PC-3 (cell line): ENCODE measurements around the gene PES1. TPM values are rescaled to one million over a fixed set of nuclear protein-coding genes. Genes with fewer than 3 reads are reported as not detected.
A peak's percentile ranks its signal among the peaks of the same experiment; 100 is the strongest.

ENCODE experiments used
- ATAC-seq: fragments of 200-7000 bp; cut with Tn5 transposase; 2 replicates; pipeline ENCODE4 v1.9.1; 2020; ENCODE audit warnings: mild to moderate bottlenecking, moderate library complexity
- BruUV-seq: library from RNA; stranded (reverse); fragments of 400-500 nt; replicated peaks from 2 replicates; lab custom pipeline; 2021; lab: Mats Ljungman, UMichigan
- CTCF ChIA-PET: fragments of 300-600 bp; sonication (Branson Sonifier 250); formaldehyde crosslinking; loops from one replicate; lab custom pipeline; 2022; ENCODE audit warnings: antibody characterized with exemption; lab: Charles Lee
- POLR2A ChIA-PET: fragments of 300-600 bp; sonication (Branson Sonifier 250); formaldehyde crosslinking; loops from one replicate; lab custom pipeline; 2022; ENCODE audit warnings: antibody characterized with exemption; ENCODE audit not compliant: unreplicated experiment; lab: Charles Lee
- DNase-seq: peaks from one replicate; pipeline ENCODE4 v3.0.0-alpha.2; 2015
- H2AFZ ChIP-seq: fragments of 300-600 bp; sonication (generic); 2 replicates; pipeline ENCODE4 v1.6.0; 2016; ENCODE audit warnings: antibody characterized with exemption, low read length
- H3F3A ChIP-seq: fragments of 300-600 bp; sonication (generic); one replicate; pipeline ENCODE4 v1.6.0; 2017; ENCODE audit warnings: antibody characterized with exemption, low read length, control low read depth, mild to moderate bottlenecking; ENCODE audit not compliant: unreplicated experiment
- H3K27ac ChIP-seq: fragments of 300-600 bp; sonication (generic); 2 replicates; pipeline ENCODE4 v1.5.1; 2016; ENCODE audit warnings: mild to moderate bottlenecking, low read length
- H3K27me3 ChIP-seq: fragments of 300-600 bp; sonication (generic); 2 replicates; pipeline ENCODE4 v1.6.1; 2016; ENCODE audit warnings: low read length, mixed read lengths
- H3K36me3 ChIP-seq: fragments of 300-600 bp; sonication (generic); 2 replicates; pipeline ENCODE4 v1.6.1; 2016; ENCODE audit warnings: low read depth, mixed run types, low read length, mixed read lengths
- H3K4me1 ChIP-seq: fragments of 300-600 bp; sonication (generic); 2 replicates; pipeline ENCODE4 v1.5.1; 2016; ENCODE audit warnings: low read length; ENCODE audit not compliant: insufficient read depth
- H3K4me2 ChIP-seq: fragments of 300-600 bp; sonication (generic); 2 replicates; pipeline ENCODE4 v1.6.0; 2016; ENCODE audit warnings: low read length
- H3K4me3 ChIP-seq: fragments of 300-600 bp; sonication (generic); 2 replicates; pipeline ENCODE4 v1.5.1; 2016; ENCODE audit warnings: mild to moderate bottlenecking, low read length, mixed read lengths
- H3K79me2 ChIP-seq: fragments of 300-600 bp; sonication (generic); 2 replicates; pipeline ENCODE4 v1.6.1; 2017; ENCODE audit warnings: low read length, mixed read lengths
- H3K9ac ChIP-seq: fragments of 300-600 bp; sonication (generic); 2 replicates; pipeline ENCODE4 v1.6.0; 2016; ENCODE audit warnings: mild to moderate bottlenecking, low read length
- H3K9me2 ChIP-seq: fragments of 300-600 bp; sonication (generic); replicated peaks from 2 replicates; pipeline ENCODE4 v1.6.1; 2016; ENCODE audit warnings: mixed run types, low read length, mixed read lengths
- H3K9me3 ChIP-seq: fragments of 300-600 bp; sonication (generic); 2 replicates; pipeline ENCODE4 v1.6.1; 2016; ENCODE audit warnings: low read length, mixed read lengths
- H4K20me1 ChIP-seq: fragments of 300-600 bp; sonication (generic); 2 replicates; pipeline ENCODE4 v1.6.1; 2016; ENCODE audit warnings: low read length, mixed read lengths
- CTCF ChIP-seq: fragments of 300-600 bp; sonication (generic); conservative IDR thresholded peaks from 2 replicates; pipeline ENCODE4 v1.5.1; 2017; ENCODE audit warnings: antibody characterized with exemption, low read depth, mild to moderate bottlenecking, low read length
- EZH2 ChIP-seq: fragments of 300-600 bp; sonication (generic); IDR thresholded peaks from one replicate; pipeline ENCODE4 v1.6.1; 2017; ENCODE audit warnings: antibody characterized with exemption, mild to moderate bottlenecking, low read length; ENCODE audit not compliant: unreplicated experiment
- EZH2phosphoT487 ChIP-seq: fragments of 300-600 bp; sonication (generic); IDR thresholded peaks from 2 replicates; pipeline ENCODE4 v1.6.1; 2018; ENCODE audit warnings: mild to moderate bottlenecking, antibody characterized with exemption, low read length, borderline replicate concordance
- intact Hi-C: fragments of 100-400 bp; cut with micrococcal nuclease; formaldehyde crosslinking; loops from 2 replicates; pipeline ENCODE4 v1.9.0; 2023
- total RNA-seq: library from RNA; depleted of rRNA; stranded (reverse); fragments of >200 nt; gene quantifications from 2 replicates; pipeline ENCODE4 v1.2.3, GENCODE V29; 2014

The PES1 gene
- total RNA-seq, 1 experiment from 2014 or later, result 105 TPM

- H2AFZ ChIP-seq, result peak overlapping the region; percentile 83
- ChIA-PET POLR2A (no interaction called here), CTCF (interaction anchor here (0.6 to 2.7 kb wide), 3 partner anchors 10 to 128 kb away, joined by 3 to 28 read pairs (median 6); no protein-coding TSS in a partner anchor)
- no peaks in the 10 kb centered on the region for H3K27me3 ChIP-seq
- DNase-seq (peak; percentile 6), ATAC-seq (peak; percentile 9)
- peak overlapping the region; percentile 96 for H3K4me3 ChIP-seq
- H3K4me2 ChIP-seq, result peak overlapping the region; percentile 100
- BruUV-seq, result TSS peak; percentile 47
- no peaks in the 10 kb centered on the region for H3K9me3 ChIP-seq
- H4K20me1 ChIP-seq, result no peaks in the 10 kb centered on the region
- no peaks in the 10 kb centered on the region for H3K36me3 ChIP-seq
- H3K27ac ChIP-seq, result peak overlapping the region; percentile 32; the same call in 1 of the 2 replicates
- peaks cover 34% of the 10 kb centered on the region for H3K79me2 ChIP-seq
- peaks cover 23% of the 10 kb centered on the region for H3K4me1 ChIP-seq
- TF ChIP-seq EZH2, result no peak
- no peak for TF ChIP-seq EZH2phosphoT487
- TF ChIP-seq CTCF, result no peak
- H3K9ac ChIP-seq, result peak overlapping the region; percentile 83
- H3F3A ChIP-seq, result no peaks in the 10 kb centered on the region
- intact Hi-C loops, result no loop called here
- no peaks in the 10 kb centered on the region for H3K9me2 ChIP-seq
These were observed 44.7 kb upstream of the PES1 start for GRCh38 chr22:30636226-30637077.

GRCh38 chr22:30635273-30636225 is 43.8 kb upstream of the PES1 start, which contains the start of gene SLC35E4:
SLC35E4 (plus strand) TSS chr22:30635781; CDS start chr22:30636451, 670 bp downstream.
- CTCF ChIA-PET, result interaction anchor here (0.6 to 2.7 kb wide), 7 partner anchors 11 to 194 kb away, joined by 3 to 28 read pairs (median 5); no protein-coding TSS in a partner anchor
- H2AFZ ChIP-seq, result peak within 1 kb of the TSS; percentile 89

More at GRCh38 chr22:30635273-30636225, 43.8 kb upstream of the PES1 start, which contains the start of gene SLC35E4:
- H3K27me3 ChIP-seq, result no peaks in the 10 kb centered on the region
- DNase-seq (peak; percentile 83), ATAC-seq (peak; percentile 78)
- POLR2A ChIA-PET, result interaction anchor here (0.6 to 0.7 kb wide), 3 partner anchors 13 to 525 kb away, joined by 5 to 17 read pairs (median 6); no protein-coding TSS in a partner anchor
- H4K20me1 ChIP-seq, result no peaks in the 10 kb centered on the region
- H3F3A ChIP-seq, result no peaks in the 10 kb centered on the region
- peak within 1 kb of the TSS; percentile 83 for H3K9ac ChIP-seq
- H3K4me3 ChIP-seq, result peak within 1 kb of the TSS; percentile 96
- no TSS peak for BruUV-seq
- intact Hi-C loops, result loop anchor here (2.0 kb wide), 1 partner anchor 59 kb away; the partner anchor contains the start of gene OSBP2
- H3K79me2 ChIP-seq, result peaks cover 28% of the 10 kb centered on the region
- 0 out of 2 replicates have a peak, but pooled peaks have one; percentile 23 for TF ChIP-seq CTCF
- TF ChIP-seq EZH2, result no peak
- H3K4me2 ChIP-seq, result peak within 1 kb of the TSS; percentile 100
- peaks cover 23% of the 10 kb centered on the region for H3K4me1 ChIP-seq
- H3K9me2 ChIP-seq, result no peaks in the 10 kb centered on the region
- H3K27ac ChIP-seq, result peak within 1 kb of the TSS; percentile 68
- H3K36me3 ChIP-seq, result no peaks in the 10 kb centered on the region
- H3K9me3 ChIP-seq, result no peaks in the 10 kb centered on the region
